ENCODE data around the gene BCL2A1.
"Not testable (repeated sequence)": the region's sequence is repeated elsewhere in the genome, so short reads cannot be mapped to it uniquely, and the experiment has no call there.

Gene BCL2A1

GRCh38 chr15:79960502-79961212, 10.3 kb downstream of the BCL2A1 start:
- no peak for DNase-seq (ENCODE audit: low read depth in 2 of 2)

GRCh38 chr15:79957741-79958140, 13.3 kb downstream of the BCL2A1 start:
- no peak for DNase-seq (ENCODE audit: low read depth in 2 of 2)

- no peak for DNase-seq (ENCODE audit: low read depth in 2 of 2)
Observed at GRCh38 chr15:79956354-79956939, 14.5 kb downstream of the BCL2A1 start.

GRCh38 chr15:79954661-79955060, 16.3 kb downstream of the BCL2A1 start:
- DNase-seq (ENCODE audit: low read depth in 2 of 2), result no peak

GRCh38 chr15:79953951-79954444, 17.0 kb downstream of the BCL2A1 start:
- no peak for DNase-seq (ENCODE audit: low read depth in 2 of 2)

GRCh38 chr15:79952329-79952728, 18.7 kb downstream of the BCL2A1 start:
- DNase-seq (ENCODE audit: low read depth in 2 of 2), result no peak

GRCh38 chr15:79950247-79950646, 20.7 kb downstream of the BCL2A1 start:
- DNase-seq (ENCODE audit: low read depth in 2 of 2), result no peak

GRCh38 chr15:79948761-79949160, 22.2 kb downstream of the BCL2A1 start:
- no peak for DNase-seq (ENCODE audit: low read depth in 2 of 2)

- DNase-seq (ENCODE audit: low read depth in 2 of 2), result no peak
Observed at GRCh38 chr15:79948095-79948695, 22.8 kb downstream of the BCL2A1 start.

GRCh38 chr15:79947009-79947408, 24.0 kb downstream of the BCL2A1 start:
- no peak for DNase-seq (ENCODE audit: low read depth in 2 of 2)

- DNase-seq (ENCODE audit: low read depth in 2 of 2), result no peak
Observed at GRCh38 chr15:79944622-79945021, 26.4 kb downstream of the BCL2A1 start.

GRCh38 chr15:79943820-79944219, 27.2 kb downstream of the BCL2A1 start:
- DNase-seq (ENCODE audit: low read depth in 2 of 2), result no peak

- no peak for DNase-seq (ENCODE audit: low read depth in 2 of 2)
Observed at GRCh38 chr15:79942741-79943481, 28.1 kb downstream of the BCL2A1 start.

- DNase-seq (ENCODE audit: low read depth in 2 of 2), result no peak
Observed at GRCh38 chr15:79939399-79939798, 31.6 kb downstream of the BCL2A1 start.

- DNase-seq (ENCODE audit: low read depth in 2 of 2), result no peak
Observed at GRCh38 chr15:79938143-79938542, 32.9 kb downstream of the BCL2A1 start.

GRCh38 chr15:79935556-79936201, 35.3 kb downstream of the BCL2A1 start:
- DNase-seq (ENCODE audit: low read depth in 2 of 2), result not testable (repeated sequence)

- no peak for DNase-seq (ENCODE audit: low read depth in 2 of 2)
Observed at GRCh38 chr15:79933231-79933630, 37.8 kb downstream of the BCL2A1 start.

- no peak for DNase-seq (ENCODE audit: low read depth in 2 of 2)
Observed at GRCh38 chr15:79932447-79932846, 38.5 kb downstream of the BCL2A1 start.

- DNase-seq (ENCODE audit: low read depth in 2 of 2), result no peak
Observed at GRCh38 chr15:79930516-79930915, 40.5 kb downstream of the BCL2A1 start.

GRCh38 chr15:79929412-79929811, 41.6 kb downstream of the BCL2A1 start:
- no peak for DNase-seq (ENCODE audit: low read depth in 2 of 2)

GRCh38 chr15:79926116-79926515, 44.9 kb downstream of the BCL2A1 start:
- DNase-seq (ENCODE audit: low read depth in 2 of 2), result not testable (repeated sequence)

- DNase-seq (ENCODE audit: low read depth in 2 of 2), result no peak
Observed at GRCh38 chr15:79924379-79924778, 46.6 kb downstream of the BCL2A1 start.

All from stimulated activated CD8-positive, alpha-beta memory T cell treated with anti-CD3 and anti-CD28 coated beads, Interleukin-2, amount 100 ng/mL, for 48 hours (primary cell).